Non-pigmented ciliary epithelial cell (primary cell): ENCODE results near the gene IRAK3.
"Not testable (repeated sequence)": the region's sequence is repeated elsewhere in the genome, so short reads cannot be mapped to it uniquely, and the experiment has no call there.

Source experiments
- DNase-seq: peaks from one replicate; pipeline ENCODE4 v3.0.0-alpha.2; 2010; ENCODE audit warnings: low read depth

Gene IRAK3

GRCh38 chr12:66262737-66263136 lies 73.7 kb downstream of the IRAK3 start:
- no peak for DNase-seq

- no peak for DNase-seq
These were observed 79.5 kb downstream of the IRAK3 start for GRCh38 chr12:66268562-66268961.

- DNase-seq, result no peak
These were observed 80.1 kb downstream of the IRAK3 start for GRCh38 chr12:66269142-66269541.

- peak; percentile 17 for DNase-seq
These were observed 80.9 kb downstream of the IRAK3 start for GRCh38 chr12:66269757-66270383.

GRCh38 chr12:66270613-66271012 lies 81.6 kb downstream of the IRAK3 start:
- DNase-seq, result no peak

DNA sequence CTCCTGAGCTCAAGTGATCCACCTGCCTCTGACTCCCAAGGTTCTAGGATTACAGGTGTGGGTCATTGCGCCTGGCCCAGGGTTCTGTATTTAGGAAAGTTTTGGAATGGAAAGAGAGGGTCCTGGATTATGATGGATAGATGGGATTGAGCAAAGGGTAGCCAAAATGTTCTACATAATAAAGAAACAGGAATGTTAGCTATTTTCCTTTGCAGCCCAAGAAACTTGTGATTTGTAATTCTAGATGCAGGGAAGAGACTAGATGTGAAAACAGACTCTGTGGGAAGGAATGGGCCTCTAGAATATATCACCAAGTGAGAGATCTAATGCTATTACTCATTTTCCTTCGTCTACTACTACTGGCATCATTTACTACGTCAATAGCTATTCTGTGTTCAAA lies 83.6 kb downstream of the IRAK3 start:
- DNase-seq, result no peak

GRCh38 chr12:66273147-66273546 lies 84.1 kb downstream of the IRAK3 start:
- DNase-seq, result no peak

DNA sequence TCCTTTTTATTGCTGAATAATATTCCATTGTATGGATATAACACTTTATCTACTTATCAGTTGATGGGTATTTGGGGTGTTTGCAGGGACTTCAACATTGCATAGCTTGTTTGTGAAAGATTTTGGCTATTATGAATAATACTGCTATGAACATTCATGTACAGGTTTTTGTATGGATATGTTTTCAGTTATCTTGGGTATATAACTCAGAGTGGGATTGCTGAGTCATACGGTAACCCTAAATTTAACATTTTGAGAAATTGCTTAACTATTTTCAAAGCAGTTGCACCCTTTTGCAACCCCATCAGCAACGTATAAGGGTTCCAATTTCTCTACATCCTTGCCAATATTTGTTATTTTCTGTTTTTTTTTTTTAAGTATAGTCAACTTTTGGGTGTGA lies 86.0 kb downstream of the IRAK3 start:
- no peak for DNase-seq

GRCh38 chr12:66279123-66279712 lies 90.2 kb downstream of the IRAK3 start:
- DNase-seq, result no peak

DNA sequence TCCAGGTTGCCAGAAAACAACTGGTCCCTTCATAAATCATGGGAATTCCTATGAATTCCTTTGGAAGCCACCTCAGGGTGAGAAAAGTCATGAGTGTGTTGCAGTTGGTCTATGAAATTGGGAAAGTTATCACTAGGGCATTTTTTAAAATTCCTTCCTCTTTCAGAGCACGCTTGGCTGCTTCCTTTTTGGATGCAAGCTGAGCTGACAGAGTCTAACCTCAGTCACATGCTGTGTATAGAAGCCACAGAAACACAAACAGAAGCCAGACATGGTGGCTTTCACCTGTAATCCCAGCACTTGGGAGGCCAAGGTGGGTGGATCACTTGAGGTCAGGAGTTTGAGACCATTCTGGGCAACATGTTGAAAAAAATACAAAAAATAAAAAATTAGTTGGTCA lies 91.5 kb downstream of the IRAK3 start:
- DNase-seq, result no peak

DNA sequence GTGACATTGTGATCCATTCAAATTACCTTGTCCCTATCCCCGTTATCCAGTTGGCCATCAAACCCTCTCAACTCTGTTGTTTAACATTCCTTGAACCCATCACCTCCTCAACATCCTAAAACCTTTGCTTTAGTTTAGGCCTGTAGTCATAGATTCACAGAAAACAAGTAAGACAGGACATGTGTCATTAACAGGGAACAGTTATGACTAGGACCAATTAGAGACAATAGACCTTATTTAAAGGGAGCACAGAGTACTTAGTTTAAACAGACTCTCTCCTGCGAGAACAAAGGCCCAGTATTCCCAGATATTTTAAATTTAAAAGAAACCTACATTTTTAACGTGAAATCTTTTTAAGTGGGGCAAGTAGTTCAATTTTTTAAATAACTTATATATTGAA lies 93.2 kb downstream of the IRAK3 start:
- no peak for DNase-seq

DNA sequence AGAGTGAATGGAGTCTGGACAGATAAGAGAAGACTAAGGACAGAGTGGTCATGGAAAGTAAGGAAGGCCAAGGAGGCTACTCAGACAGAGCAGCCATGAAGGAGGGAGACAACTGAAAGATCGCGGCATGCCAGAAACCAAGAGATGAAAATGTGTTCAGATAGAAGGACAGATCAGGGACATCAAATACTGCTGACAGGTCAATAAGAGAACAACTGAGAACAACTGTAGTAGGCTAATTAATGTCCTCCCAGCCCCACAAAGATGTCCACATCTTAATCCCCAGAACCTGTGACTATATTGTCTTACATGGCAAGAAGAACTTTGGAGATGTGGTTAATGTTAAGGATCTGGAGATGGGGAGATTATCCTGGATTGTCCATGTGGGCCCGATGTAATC lies 98.3 kb downstream of the IRAK3 start:
- no peak for DNase-seq

DNA sequence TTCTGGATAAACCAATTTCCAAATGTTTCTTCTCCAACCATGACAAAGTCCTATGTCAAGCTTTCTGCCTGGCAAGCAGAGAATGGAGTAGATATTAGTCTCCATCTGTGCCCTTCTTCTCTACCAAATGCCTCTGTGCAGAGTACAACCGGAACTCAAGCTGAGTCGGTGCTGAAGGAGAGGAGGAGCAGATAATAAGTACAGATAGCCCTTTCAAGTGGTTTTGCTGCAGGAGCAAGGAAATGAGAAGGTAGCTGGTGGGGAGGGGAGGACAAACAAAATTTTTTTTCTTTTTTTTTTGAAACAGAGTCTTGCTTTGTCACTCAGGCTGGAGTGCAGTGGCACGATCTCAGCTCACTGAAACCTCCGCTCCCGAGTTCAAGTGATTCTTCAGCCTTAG lies 99.1 kb downstream of the IRAK3 start:
- DNase-seq, result no peak

DNA sequence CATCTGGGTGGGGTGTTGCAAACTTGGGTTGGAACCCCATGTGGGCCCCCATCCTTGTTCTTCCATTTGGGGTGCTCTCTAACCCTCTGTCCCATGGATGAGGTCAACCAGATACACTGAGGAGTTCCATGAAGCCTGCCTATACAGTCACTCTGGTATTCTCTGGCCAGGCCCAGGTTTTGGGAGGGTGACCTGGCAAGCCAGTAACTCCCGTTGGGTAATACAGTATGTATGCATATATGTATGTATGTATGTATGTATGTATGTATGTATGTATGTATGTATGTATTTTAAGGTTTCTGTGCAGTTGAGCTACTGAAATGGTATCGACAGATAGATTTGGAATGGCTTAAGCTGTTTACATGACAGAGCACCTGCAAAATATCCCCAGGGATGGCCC lies 100.5 kb downstream of the IRAK3 start:
- no peak for DNase-seq

DNA sequence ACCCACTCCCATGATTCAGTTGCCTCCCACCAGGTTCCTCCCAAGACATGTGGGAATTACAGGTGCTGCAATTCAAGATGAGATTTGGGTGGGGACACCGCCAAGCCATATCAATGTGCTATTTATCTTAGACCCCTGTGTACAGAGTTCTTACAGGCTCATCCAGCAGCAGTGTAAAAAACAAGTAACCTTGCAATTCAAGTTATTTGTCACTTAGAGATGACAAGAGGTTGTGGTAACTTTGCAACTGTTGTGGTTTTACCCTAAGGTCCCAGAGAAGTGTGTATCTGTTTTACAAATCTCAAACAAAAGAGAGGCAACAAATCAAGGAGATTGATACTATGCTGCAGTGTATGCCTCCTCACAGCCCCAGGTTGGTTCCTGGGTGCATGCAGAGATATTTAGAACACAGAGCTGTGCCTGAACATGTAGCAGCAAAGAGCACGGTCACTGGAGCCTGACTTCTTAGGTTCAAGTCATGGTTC lies 101.7 kb downstream of the IRAK3 start:
- no peak for DNase-seq

DNA sequence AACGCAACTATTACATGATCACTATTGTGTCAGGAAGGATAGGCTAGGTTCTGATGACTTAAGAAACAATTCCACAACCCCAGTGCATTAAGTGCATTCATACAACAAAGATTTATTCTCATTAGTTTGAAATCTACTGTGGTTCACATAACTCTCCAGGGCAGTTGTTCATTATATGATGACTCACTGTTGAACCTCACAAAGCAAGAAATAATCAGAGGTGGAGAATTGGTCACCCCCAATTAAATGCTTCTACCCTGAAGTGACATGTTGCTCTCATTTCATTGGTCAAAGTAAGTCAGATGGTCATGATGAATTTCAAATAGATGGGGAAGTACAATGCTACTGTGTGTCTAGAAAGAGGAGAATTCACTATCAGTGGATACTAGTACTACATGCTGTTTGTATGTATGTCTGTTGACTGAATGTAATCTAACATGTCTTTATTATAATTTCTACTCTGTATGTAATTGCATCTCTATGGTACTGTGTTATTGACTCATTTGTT lies 107.2 kb downstream of the IRAK3 start:
- no peak for DNase-seq

DNA sequence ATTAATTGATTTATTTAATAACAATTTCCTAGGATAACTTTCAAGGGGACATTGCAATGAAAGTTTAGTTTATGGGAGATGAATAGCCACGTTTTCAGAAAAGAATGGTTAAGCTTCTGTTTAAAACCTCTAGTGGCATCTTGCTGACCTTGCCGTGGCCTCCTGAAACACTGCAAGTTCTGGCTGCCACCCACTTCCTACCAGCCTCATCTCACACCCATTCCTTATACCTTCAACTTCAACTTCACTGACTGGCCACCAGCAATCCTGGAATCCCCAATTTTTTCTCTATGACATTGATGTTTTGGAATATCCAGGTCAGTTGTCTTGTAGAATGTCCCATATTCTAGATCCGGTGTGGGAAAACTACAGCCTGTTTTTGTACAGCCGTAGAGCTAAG lies 108.1 kb downstream of the IRAK3 start:
- DNase-seq, result no peak

- no peak for DNase-seq
These were observed 108.9 kb downstream of the IRAK3 start for GRCh38 chr12:66297923-66298322.

GRCh38 chr12:66301944-66302826 lies 113.2 kb downstream of the IRAK3 start, which contains the start of gene HELB:
Gene HELB (plus strand): TSS chr12:66302493. CDS start chr12:66302604, 111 bp downstream.
- peak; percentile 82 for DNase-seq

GRCh38 chr12:66302827-66303169 lies 113.8 kb downstream of the IRAK3 start:
- no peak for DNase-seq

GRCh38 chr12:66303316-66303804 lies 114.3 kb downstream of the IRAK3 start:
- DNase-seq, result not testable (repeated sequence)
